DND-41 (cell line): ENCODE measurements around the gene LY6G6D.

Experiments
- ATAC-seq: fragments of 200-7000 bp; cut with Tn5 transposase; 3 replicates; pipeline ENCODE4 v1.9.1; 2021; ENCODE audit warnings: low read depth; ENCODE audit not compliant: insufficient read depth
- DNase-seq: peaks from one replicate; pipeline ENCODE4 v3.0.0-alpha.2; 2020
- H2AFZ ChIP-seq: 2 replicates; pipeline ENCODE4 v1.6.0; 2012; ENCODE audit warnings: low read depth, low read length
- H3K27ac ChIP-seq: 2 replicates; pipeline ENCODE4 v1.5.1; 2012; ENCODE audit warnings: low read length, inconsistent platforms
- H3K27me3 ChIP-seq: fragments of 200-600 bp; sonication (generic); 2 replicates; pipeline ENCODE4 v1.6.0; 2012; ENCODE audit warnings: low read length, mild to moderate bottlenecking, inconsistent platforms; ENCODE audit not compliant: insufficient read depth, poor library complexity
- H3K36me3 ChIP-seq: 2 replicates; pipeline ENCODE4 v1.5.1; 2012; ENCODE audit warnings: low read length, inconsistent platforms; ENCODE audit not compliant: insufficient read depth
- H3K4me1 ChIP-seq: 2 replicates; pipeline ENCODE4 v1.5.1; 2012; ENCODE audit warnings: mild to moderate bottlenecking, low read length; ENCODE audit not compliant: insufficient read depth
- H3K4me2 ChIP-seq: 2 replicates; pipeline ENCODE4 v1.6.0; 2012; ENCODE audit warnings: mild to moderate bottlenecking, moderate library complexity, low read length, inconsistent platforms; ENCODE audit not compliant: insufficient read depth
- H3K4me3 ChIP-seq, 2 experiments: fragments of 200-600 bp in 1 of 2; shearing (Covaris generic) in 1 of 2; 2 replicates each; pipeline ENCODE4 v1.5.1; 2012 to 2016; ENCODE audit warnings: inconsistent platforms in 2 of 2, low read length in 2 of 2, mild to moderate bottlenecking in 2 of 2, low read depth in 1 of 2, moderate library complexity in 1 of 2
- H3K79me2 ChIP-seq: 2 replicates; pipeline ENCODE4 v1.6.0; 2012; ENCODE audit warnings: low read length, inconsistent platforms; ENCODE audit not compliant: insufficient read depth
- H3K9ac ChIP-seq: 2 replicates; pipeline ENCODE4 v1.6.0; 2012; ENCODE audit warnings: low read depth, mild to moderate bottlenecking, inconsistent platforms, low read length, moderate library complexity
- H3K9me3 ChIP-seq: 2 replicates; pipeline ENCODE4 v1.5.1; 2012; ENCODE audit warnings: low read length, moderate library complexity, mild to moderate bottlenecking, inconsistent platforms; ENCODE audit not compliant: insufficient read depth, severe bottlenecking
- H4K20me1 ChIP-seq: 2 replicates; pipeline ENCODE4 v1.6.0; 2012; ENCODE audit warnings: low read length; ENCODE audit not compliant: insufficient read depth
- CTCF ChIP-seq: IDR thresholded peaks from 2 replicates; pipeline ENCODE4 v1.5.1; 2012; ENCODE audit warnings: borderline replicate concordance, low read length, moderate library complexity, mild to moderate bottlenecking; ENCODE audit not compliant: poor library complexity, severe bottlenecking; ENCODE audit errors: extremely low read depth
- EZH2 ChIP-seq: IDR thresholded peaks from 3 replicates; pipeline ENCODE4 v1.6.1; 2012; ENCODE audit warnings: borderline replicate concordance, low read depth, mild to moderate bottlenecking, moderate library complexity, low read length, inconsistent platforms; ENCODE audit not compliant: severe bottlenecking

The LY6G6D gene

DNA sequence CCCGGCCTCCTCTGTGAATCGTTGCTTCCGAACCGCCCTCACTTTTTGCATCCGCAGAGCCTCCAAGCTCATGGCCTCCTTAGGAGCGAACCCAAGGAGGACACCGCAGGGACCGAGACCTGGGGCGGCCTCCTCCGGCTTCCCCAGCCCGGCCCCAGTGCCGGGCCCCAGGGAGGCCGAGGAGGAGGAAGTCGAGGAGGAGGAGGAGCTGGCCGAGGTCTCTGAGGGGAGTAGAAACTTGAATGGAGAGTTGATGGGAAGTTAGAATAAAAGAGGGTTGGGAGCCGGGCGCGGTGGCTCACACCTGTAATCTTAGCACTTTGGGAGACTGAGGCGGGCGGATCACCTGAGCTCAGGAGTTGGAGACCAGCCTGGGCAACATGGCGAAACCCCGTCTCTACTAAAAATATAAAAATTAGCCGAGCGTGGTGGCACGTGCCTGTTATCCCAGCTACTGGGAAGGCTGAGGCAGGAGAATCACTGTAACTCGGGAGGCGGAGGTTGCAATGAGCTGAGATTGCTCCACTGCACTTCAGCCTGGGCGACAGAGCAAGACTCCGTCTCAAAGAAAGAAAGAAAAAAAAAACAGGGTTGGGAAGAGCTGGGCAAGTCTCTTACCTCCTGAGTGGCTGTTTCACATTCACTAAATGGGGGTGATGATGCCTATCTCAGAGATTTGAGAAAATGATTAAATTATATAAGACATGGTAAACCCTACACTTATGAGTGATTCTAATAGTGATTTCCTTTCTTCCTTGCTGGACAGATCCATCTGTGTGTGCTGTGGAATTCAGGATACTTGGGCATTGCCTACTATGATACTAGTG lies 25.5 kb downstream of the LY6G6D start:
- peak; percentile 56 for DNase-seq
- TF ChIP-seq EZH2 = no peak
- TF ChIP-seq CTCF = no peak
- peaks cover 48% of the 10 kb centered on the region for H3K79me2 ChIP-seq
- peak overlapping the region; percentile 68 to 86 for H3K4me3 ChIP-seq
- ATAC-seq = no peak
- H3K4me2 ChIP-seq = peak overlapping the region; percentile 69
- peak overlapping the region; percentile 99 for H3K27ac ChIP-seq
- no peaks in the 10 kb centered on the region for H4K20me1 ChIP-seq
- H3K27me3 ChIP-seq = no peaks in the 10 kb centered on the region
- H3K36me3 ChIP-seq = peaks cover 43% of the 10 kb centered on the region
- H3K9me3 ChIP-seq = no peaks in the 10 kb centered on the region
- H2AFZ ChIP-seq = peak overlapping the region; percentile 61
- H3K4me1 ChIP-seq = peaks cover 52% of the 10 kb centered on the region
- H3K9ac ChIP-seq = peak overlapping the region; percentile 99

DNA sequence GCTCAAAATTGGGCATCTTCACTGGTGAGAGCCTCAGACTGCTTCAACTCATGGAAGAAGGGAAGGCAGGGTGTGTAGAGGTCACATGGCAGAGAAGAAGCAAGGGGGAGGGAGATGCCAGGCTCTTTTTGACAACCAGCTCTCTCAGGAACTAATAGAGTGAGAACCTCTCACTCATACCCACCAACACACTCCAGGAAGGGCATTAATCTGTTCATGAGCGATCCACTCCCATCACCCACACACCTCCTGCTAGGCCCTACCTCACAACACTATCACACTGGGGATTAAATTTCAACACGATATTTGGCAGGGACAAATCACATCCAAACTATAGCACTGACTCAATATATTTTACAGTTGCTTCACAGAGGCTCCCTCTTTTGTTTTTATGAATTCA lies 26.7 kb downstream of the LY6G6D start:
- TF ChIP-seq EZH2 = no peak
- TF ChIP-seq CTCF = no peak
- no peaks in the 10 kb centered on the region for H3K27me3 ChIP-seq
- no peak for DNase-seq
- peaks cover 45% of the 10 kb centered on the region for H3K4me1 ChIP-seq
- H2AFZ ChIP-seq = no peak overlapping the region
- peak overlapping the region; percentile 99; the same call in 1 of the 2 replicates for H3K27ac ChIP-seq
- H3K9me3 ChIP-seq = no peaks in the 10 kb centered on the region
- no peak overlapping the region for H3K4me3 ChIP-seq
- no peak for ATAC-seq
- no peaks in the 10 kb centered on the region for H4K20me1 ChIP-seq
- peak overlapping the region; percentile 22 for H3K9ac ChIP-seq
- peak overlapping the region; percentile 23 for H3K4me2 ChIP-seq
- peaks cover 46% of the 10 kb centered on the region for H3K36me3 ChIP-seq
- H3K79me2 ChIP-seq = peaks cover 36% of the 10 kb centered on the region

GRCh38 chr6:31742894-31743293 lies 27.7 kb downstream of the LY6G6D start:
- Histone ChIP-seq H3K79me2 (peaks cover 34% of the 10 kb centered on the region), H3K9ac (no peak overlapping the region), H2AFZ (no peak overlapping the region), H3K4me1 (peaks cover 34% of the 10 kb centered on the region), H3K27ac (no peak overlapping the region), H3K4me2 (no peak overlapping the region), H3K4me3 (no peak overlapping the region), H4K20me1 (peaks cover 6% of the 10 kb centered on the region; the same call in 1 of the 2 replicates), H3K9me3 (no peaks in the 10 kb centered on the region), H3K27me3 (no peaks in the 10 kb centered on the region), H3K36me3 (peaks cover 57% of the 10 kb centered on the region)
- DNase-seq = no peak
- no peak for ATAC-seq
- TF ChIP-seq CTCF (no peak), EZH2 (no peak)
